ENCODE data around the gene IDH3G.

Gene IDH3G

GRCh38 chrX:153816831-153817690 lies 22.9 kb upstream of the IDH3G start:
- no peak for DNase-seq (ENCODE audit: low spot score)

GRCh38 chrX:153814591-153815315 lies 20.6 kb upstream of the IDH3G start:
- no peak for DNase-seq (ENCODE audit: low spot score)

- no peak for DNase-seq (ENCODE audit: low spot score)
These were observed 19.0 kb upstream of the IDH3G start for GRCh38 chrX:153813161-153813560.

- DNase-seq (ENCODE audit: low spot score), result no peak
These were observed 18.0 kb upstream of the IDH3G start for GRCh38 chrX:153812220-153812619.

GRCh38 chrX:153807976-153808375 lies 13.8 kb upstream of the IDH3G start:
- no peak for DNase-seq (ENCODE audit: low spot score)

GRCh38 chrX:153806999-153807575 lies 12.9 kb upstream of the IDH3G start:
- DNase-seq (ENCODE audit: low spot score), result no peak

GRCh38 chrX:153805436-153805835 lies 11.3 kb upstream of the IDH3G start:
- no peak for DNase-seq (ENCODE audit: low spot score)

GRCh38 chrX:153804621-153805020 lies 10.4 kb upstream of the IDH3G start:
- DNase-seq (ENCODE audit: low spot score), result no peak

- no peak for DNase-seq (ENCODE audit: low spot score)
These were observed 10.0 kb upstream of the IDH3G start for GRCh38 chrX:153804100-153804595.

GRCh38 chrX:153803211-153804099 lies 9.3 kb upstream of the IDH3G start:
- DNase-seq (ENCODE audit: low spot score), result no peak

GRCh38 chrX:153802513-153803045 lies 8.4 kb upstream of the IDH3G start:
- no peak for DNase-seq (ENCODE audit: low spot score)

- DNase-seq (ENCODE audit: low spot score), result peak; percentile 21
These were observed 7.5 kb upstream of the IDH3G start for GRCh38 chrX:153801669-153802068.

GRCh38 chrX:153800746-153801145 lies 6.6 kb upstream of the IDH3G start:
- DNase-seq (ENCODE audit: low spot score), result no peak

GRCh38 chrX:153800177-153800722 lies 6.1 kb upstream of the IDH3G start:
- no peak for DNase-seq (ENCODE audit: low spot score)

GRCh38 chrX:153799326-153799725 lies 5.2 kb upstream of the IDH3G start:
- DNase-seq (ENCODE audit: low spot score), result no peak

GRCh38 chrX:153797415-153798015 lies 3.3 kb upstream of the IDH3G start:
- DNase-seq (ENCODE audit: low spot score), result no peak

GRCh38 chrX:153794897-153795816 lies 982 bp upstream of the IDH3G start:
- peak; percentile 2 for DNase-seq (ENCODE audit: low spot score)

GRCh38 chrX:153793291-153793690 lies 884 bp downstream of the IDH3G start:
- DNase-seq (ENCODE audit: low spot score), result peak; percentile 16

- DNase-seq (ENCODE audit: low spot score), result no peak
These were observed 1.8 kb downstream of the IDH3G start for GRCh38 chrX:153792368-153792767.

All from kidney tubule cell (primary cell).